Activated naive CD8-positive, alpha-beta T cell treated with anti-CD3 and anti-CD28 coated beads, Interleukin-2, amount 10 ng/mL, durations not matched to agents 7 days and 5 days (primary cell): Measurements from ENCODE around the gene GJD3. TPM values are rescaled to one million over a fixed set of nuclear protein-coding genes. Genes with fewer than 3 reads are reported as not detected.
"Not testable (repeated sequence)": the region's sequence is repeated elsewhere in the genome, so short reads cannot be mapped to it uniquely, and the experiment has no call there.

ENCODE experiments used
- ATAC-seq: fragments of 150-1000 bp; cut with Tn5 transposase; one replicate; pipeline ENCODE4 v1.10.0; 2021; ENCODE audit warnings: low read depth, moderate library complexity
- POLR2A ChIA-PET: fragments of 350-600 bp; sonication (Branson Sonifier 250); formaldehyde crosslinking; loops from one replicate; lab custom pipeline; 2021; ENCODE audit warnings: antibody characterized with exemption; lab: Charles Lee
- DNase-seq: peaks from one replicate; pipeline ENCODE4 v3.0.0; 2021
- H3K27ac Mint-ChIP-seq: one replicate; pipeline ENCODE4 v1.8.0; 2022; ENCODE audit warnings: mild to moderate bottlenecking, mixed read lengths
- H3K27me3 Mint-ChIP-seq: one replicate; pipeline ENCODE4 v1.8.0; 2022; ENCODE audit warnings: mild to moderate bottlenecking, moderate library complexity, mixed read lengths
- H3K36me3 Mint-ChIP-seq: one replicate; pipeline ENCODE4 v1.8.0; 2021; ENCODE audit warnings: mild to moderate bottlenecking, mixed read lengths
- H3K4me1 Mint-ChIP-seq: one replicate; pipeline ENCODE4 v1.8.0; 2021; ENCODE audit warnings: mixed read lengths
- H3K4me3 Mint-ChIP-seq: one replicate; pipeline ENCODE4 v1.8.0; 2022; ENCODE audit warnings: mild to moderate bottlenecking, moderate library complexity, mixed read lengths
- H3K9me3 Mint-ChIP-seq: one replicate; pipeline ENCODE4 v1.8.0; 2021; ENCODE audit warnings: mixed read lengths
- total RNA-seq, 2 experiments: library from RNA; stranded (reverse); gene quantifications; one replicate each; pipeline ENCODE4 v1.2.3, GENCODE V29; 2021

The GJD3 gene
- total RNA-seq, 2 experiments from 2014 or later: 0.48 TPM; not detected in 1

DNA sequence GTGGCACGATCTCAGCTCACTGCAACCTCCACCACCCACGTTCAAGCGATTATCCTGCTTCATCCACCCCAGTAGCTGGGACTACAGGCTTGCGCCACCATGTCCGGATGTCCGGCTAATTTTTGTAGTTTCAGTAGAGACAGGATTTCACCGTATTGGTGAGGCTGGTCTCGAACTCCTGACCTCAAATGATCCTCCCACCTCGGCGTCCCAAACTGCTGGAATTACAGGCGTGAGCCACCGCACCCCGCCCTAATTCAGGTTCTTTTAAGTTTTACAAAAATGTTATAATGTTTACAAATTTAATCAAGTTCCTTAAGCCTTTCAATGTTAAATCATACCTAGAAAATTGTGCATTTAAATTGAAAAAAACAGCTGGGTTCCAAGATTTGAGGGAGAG lies 13.3 kb upstream of the GJD3 start:
- peaks cover 7% of the 10 kb centered on the region for H3K4me1 Mint-ChIP-seq
- DNase-seq (no peak), ATAC-seq (no peak)
- H3K36me3 Mint-ChIP-seq: no peaks in the 10 kb centered on the region
- H3K27me3 Mint-ChIP-seq: peaks cover 16% of the 10 kb centered on the region
- no peak overlapping the region for H3K4me3 Mint-ChIP-seq
- peaks cover 4% of the 10 kb centered on the region for H3K9me3 Mint-ChIP-seq
- no peak overlapping the region for H3K27ac Mint-ChIP-seq
- POLR2A ChIA-PET: no interaction called here

DNA sequence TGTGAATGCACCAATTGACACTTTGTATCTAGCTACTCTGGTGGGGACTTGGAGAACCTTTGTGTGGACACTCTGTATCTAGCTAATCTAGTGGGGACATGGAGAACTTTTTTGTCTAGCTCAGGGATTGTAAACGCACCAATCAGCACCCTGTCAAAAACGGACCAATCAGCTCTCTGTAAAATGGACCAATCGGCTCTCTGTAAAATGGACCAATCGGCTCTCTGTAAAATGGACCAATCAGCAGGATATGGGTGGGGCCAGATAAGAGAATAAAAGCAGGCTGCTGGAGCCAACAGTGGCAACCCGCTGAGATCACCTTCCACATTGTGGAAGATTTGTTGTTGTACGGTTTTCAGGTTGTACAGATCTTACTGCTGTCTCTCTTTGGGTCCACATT lies 12.0 kb upstream of the GJD3 start:
- peak; percentile 18 for ATAC-seq

DNA sequence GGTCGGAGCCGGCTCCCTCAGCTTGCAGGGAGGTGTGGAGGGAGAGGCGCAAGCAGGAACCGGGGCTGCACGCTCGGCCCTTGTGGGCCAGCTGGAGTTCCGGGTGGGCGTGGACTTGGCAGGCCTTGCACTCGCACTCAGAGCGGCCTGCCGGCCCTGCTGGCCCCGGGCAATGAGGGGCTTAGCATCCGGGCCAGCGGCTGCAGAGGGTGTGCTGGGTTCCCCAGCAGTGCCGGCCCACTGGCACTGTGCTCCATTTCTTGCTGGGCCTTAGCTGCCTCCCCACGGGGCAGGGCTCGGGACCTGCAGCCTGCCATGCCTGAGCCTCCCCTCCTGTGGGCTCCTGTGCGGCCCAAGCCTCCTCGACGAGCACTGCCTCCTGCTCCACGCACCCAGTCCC lies 11.2 kb upstream of the GJD3 start:
- H3K4me3 Mint-ChIP-seq, H3K36me3 Mint-ChIP-seq, H3K9me3 Mint-ChIP-seq, H3K27ac Mint-ChIP-seq, POLR2A ChIA-PET, DNase-seq, ATAC-seq: not testable (repeated sequence)
- Mint-ChIP-seq H3K27me3 (peaks cover 16% of the 10 kb centered on the region), H3K4me1 (peaks cover 11% of the 10 kb centered on the region)

More for the DNA sequence above, 12.0 kb upstream of the GJD3 start:
- peaks cover 11% of the 10 kb centered on the region for H3K4me1 Mint-ChIP-seq
- H3K27ac Mint-ChIP-seq, H3K9me3 Mint-ChIP-seq, POLR2A ChIA-PET, DNase-seq, H3K36me3 Mint-ChIP-seq: not testable (repeated sequence)
- peaks cover 16% of the 10 kb centered on the region for H3K27me3 Mint-ChIP-seq
- H3K4me3 Mint-ChIP-seq: peak overlapping the region; percentile 21

DNA sequence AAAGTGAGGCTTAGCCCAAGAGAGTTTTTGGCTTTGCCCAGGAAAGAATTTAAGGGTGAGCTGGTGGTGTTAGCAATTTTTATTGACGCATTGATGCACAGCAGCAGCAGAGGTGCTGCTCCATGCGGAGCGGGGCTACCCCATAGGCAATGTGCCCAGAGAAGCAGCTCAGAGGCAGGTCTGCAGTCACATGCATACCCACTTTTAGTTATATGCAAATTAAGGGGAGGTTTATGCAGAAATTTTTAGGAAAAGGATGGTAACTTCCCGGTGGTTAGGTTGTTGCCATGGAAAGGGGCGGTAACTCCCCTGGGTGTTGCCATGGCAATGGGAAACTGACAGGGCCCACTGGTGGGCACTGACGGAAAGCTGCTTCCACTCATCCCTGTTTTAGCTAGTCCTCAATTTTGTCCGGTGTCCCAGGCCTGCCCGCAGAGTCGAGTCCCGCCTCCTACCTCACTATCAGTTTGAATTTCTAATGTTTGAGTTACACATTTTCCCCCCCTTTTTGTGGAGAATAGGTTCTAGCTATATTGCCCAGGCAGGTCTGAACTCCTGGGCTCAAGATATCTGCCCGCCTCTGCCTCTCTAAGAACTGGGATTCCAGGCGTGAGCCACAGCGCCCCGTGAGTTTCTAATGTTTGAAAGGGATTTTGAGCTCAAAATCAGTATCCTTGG lies 10.4 kb upstream of the GJD3 start:
- Mint-ChIP-seq H3K27ac (no peak overlapping the region), H3K9me3 (peaks cover 4% of the 10 kb centered on the region), H3K27me3 (peaks cover 14% of the 10 kb centered on the region), H3K36me3 (no peaks in the 10 kb centered on the region), H3K4me1 (peaks cover 11% of the 10 kb centered on the region), H3K4me3 (no peak overlapping the region)
- ATAC-seq (no peak), DNase-seq (no peak)
- POLR2A ChIA-PET: no interaction called here

DNA sequence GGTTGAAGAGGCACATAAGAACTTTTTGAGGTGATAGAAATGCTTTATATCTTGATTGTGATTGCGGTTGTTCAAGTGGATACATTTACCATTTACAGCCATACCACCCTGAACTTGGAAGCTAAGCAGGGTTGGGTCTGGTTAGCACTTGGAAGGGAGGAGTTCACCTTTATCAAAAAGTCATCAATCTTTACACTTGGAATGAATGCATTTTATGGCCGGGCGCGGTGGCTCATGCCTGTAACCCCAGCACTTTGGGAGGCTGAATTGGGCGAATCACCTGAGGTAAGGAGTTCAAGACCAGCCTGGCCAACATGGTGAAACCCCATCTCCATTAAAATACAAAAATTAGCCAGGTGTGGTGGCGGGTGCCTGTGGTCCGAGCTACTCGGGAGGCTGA lies 9.5 kb upstream of the GJD3 start:
- ATAC-seq: no peak
- peaks cover 12% of the 10 kb centered on the region for H3K4me1 Mint-ChIP-seq
- no peak overlapping the region for H3K4me3 Mint-ChIP-seq
- H3K36me3 Mint-ChIP-seq: no peaks in the 10 kb centered on the region
- H3K9me3 Mint-ChIP-seq: peaks cover 4% of the 10 kb centered on the region
- H3K27ac Mint-ChIP-seq: no peak overlapping the region
- peaks cover 12% of the 10 kb centered on the region for H3K27me3 Mint-ChIP-seq
- DNase-seq: no peak
- POLR2A ChIA-PET: no interaction called here

DNA sequence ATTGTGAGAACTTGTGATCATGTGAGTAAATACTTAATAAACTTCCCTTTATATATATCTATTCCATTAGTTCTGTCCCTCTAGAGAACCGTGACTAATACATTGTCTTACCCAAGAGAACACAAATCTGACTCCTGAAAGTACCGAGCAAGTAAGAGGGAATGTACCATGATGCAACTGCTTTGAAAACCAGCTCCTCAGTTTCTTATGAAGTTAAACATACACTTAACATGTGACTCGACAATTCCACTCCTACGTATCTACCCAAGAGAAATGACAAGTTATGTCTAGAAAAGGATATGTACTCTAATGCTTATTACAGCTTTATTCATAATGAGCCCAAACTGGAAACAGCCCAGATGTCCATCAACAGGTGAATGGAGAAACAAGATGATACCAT lies 8.8 kb upstream of the GJD3 start:
- POLR2A ChIA-PET: interaction anchor here (0.8 kb wide), 1 partner anchor 71 kb away, joined by 3 read pairs; no protein-coding TSS in a partner anchor
- H3K36me3 Mint-ChIP-seq: no peaks in the 10 kb centered on the region
- ATAC-seq (no peak), DNase-seq (no peak)
- peaks cover 12% of the 10 kb centered on the region for H3K4me1 Mint-ChIP-seq
- peaks cover 8% of the 10 kb centered on the region for H3K27me3 Mint-ChIP-seq
- no peak overlapping the region for H3K4me3 Mint-ChIP-seq
- H3K27ac Mint-ChIP-seq: no peak overlapping the region
- H3K9me3 Mint-ChIP-seq: peaks cover 4% of the 10 kb centered on the region

DNA sequence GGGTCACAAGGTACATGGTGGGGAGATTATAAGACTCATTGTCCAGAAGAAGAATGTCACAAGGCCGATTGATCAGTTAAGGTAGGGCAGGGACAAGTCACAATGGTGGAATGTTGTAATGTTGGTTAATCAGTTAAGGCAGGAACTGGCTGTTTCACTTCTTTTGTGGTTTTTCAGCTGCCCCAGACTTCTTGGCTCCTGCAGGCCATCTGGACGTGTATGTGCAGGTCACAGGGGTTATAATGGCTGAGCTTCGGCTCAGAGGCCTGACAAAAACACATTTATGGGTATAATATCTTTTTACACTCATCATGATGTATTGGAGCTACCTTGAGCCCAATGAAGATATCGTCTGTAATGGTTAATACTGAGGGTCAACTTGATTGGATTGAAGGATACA lies 8.1 kb upstream of the GJD3 start:
- POLR2A ChIA-PET: interaction anchor here (0.8 kb wide), 1 partner anchor 72 kb away, joined by 3 read pairs; no protein-coding TSS in a partner anchor
- not testable (repeated sequence) for H3K36me3 Mint-ChIP-seq, H3K9me3 Mint-ChIP-seq, H3K4me3 Mint-ChIP-seq, H3K27me3 Mint-ChIP-seq, ATAC-seq, H3K27ac Mint-ChIP-seq, DNase-seq
- peaks cover 12% of the 10 kb centered on the region for H3K4me1 Mint-ChIP-seq

DNA sequence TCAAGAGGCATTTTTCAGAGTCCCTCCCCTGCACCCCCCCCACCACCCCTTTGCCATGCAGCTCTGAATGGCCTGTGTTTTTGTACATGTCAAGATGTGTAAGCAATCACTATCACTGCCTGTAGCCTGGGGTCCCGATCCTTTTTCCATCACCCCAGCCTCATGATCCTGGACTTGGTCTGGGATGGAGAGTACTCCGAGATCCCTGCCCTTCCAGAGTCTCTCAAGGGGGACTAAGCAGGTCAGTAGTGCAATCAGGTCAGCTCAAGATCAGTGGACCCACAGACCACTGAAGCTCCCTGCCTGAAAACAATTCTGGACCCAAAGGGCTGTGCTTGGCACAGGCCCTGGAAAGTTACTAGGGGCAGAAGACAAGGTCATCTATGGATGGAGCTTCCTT lies 7.5 kb upstream of the GJD3 start:
- ATAC-seq (no peak), DNase-seq (peak; percentile 12)
- Mint-ChIP-seq H3K9me3 (peaks cover 4% of the 10 kb centered on the region), H3K27ac (no peak overlapping the region), H3K4me3 (no peak overlapping the region), H3K36me3 (no peaks in the 10 kb centered on the region), H3K4me1 (peaks cover 11% of the 10 kb centered on the region), H3K27me3 (peaks cover 7% of the 10 kb centered on the region)
- POLR2A ChIA-PET: no interaction called here

DNA sequence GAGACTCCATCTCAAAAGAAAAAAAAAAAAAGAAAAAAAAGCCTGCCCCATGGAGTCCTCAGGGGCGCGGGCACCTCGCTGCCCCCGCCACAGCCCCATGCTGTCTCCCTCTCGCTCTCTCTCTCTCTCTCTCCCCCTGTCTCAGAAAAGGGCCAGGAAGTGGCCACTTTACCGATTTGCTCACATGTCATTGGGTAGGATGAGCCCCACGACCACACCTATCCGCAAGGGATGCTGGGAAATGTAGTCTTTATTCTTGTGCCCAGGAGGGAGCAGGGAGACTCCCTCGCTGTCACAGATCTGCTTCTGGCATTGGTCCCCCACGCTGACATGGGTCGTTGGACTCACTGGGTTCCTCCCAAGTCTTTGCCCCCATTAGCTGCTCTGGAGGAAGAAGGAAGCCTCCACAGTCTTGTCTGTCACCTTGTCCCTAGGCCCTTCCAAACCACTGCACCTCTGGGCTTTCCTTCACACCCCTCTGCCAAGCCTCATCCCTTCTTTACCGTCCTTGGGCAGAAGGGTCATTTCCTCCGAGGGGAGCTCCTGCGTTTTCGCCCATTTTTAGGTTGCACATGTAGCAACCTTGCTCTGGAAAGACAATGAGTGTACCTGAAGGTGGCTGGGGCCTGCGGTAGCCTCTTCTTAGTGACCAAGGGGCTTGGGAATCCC lies 6.9 kb upstream of the GJD3 start:
- Mint-ChIP-seq H3K36me3 (no peaks in the 10 kb centered on the region), H3K27ac (no peak overlapping the region), H3K27me3 (peaks cover under 1% of the 10 kb centered on the region), H3K4me3 (no peak overlapping the region), H3K4me1 (peaks cover 8% of the 10 kb centered on the region), H3K9me3 (peaks cover under 1% of the 10 kb centered on the region)
- DNase-seq (peak; percentile 33), ATAC-seq (peak; percentile 80)
- POLR2A ChIA-PET: no interaction called here

DNA sequence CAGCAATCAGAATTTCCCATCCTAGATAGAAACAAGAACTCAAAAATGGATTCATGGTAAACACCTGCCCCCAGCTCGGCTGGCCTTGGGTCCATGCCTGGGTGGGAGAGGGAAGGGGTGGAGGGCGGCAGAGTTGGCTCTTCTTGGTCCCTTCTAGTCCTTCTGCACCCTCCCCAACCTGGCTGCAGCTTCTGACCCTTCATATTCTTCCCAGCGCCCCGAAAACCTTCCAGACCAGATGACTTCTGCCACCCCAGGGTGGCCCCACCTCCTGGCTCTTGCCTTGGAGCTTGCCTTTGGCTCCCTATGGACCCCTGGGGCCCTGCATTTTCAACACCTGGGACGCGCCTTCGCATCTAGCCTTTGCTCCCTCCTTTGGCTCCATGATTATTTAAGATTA lies 5.4 kb upstream of the GJD3 start:
- H3K9me3 Mint-ChIP-seq: no peaks in the 10 kb centered on the region
- H3K27ac Mint-ChIP-seq: no peak overlapping the region
- no peak overlapping the region for H3K4me3 Mint-ChIP-seq
- DNase-seq (peak; percentile 23), ATAC-seq (no peak)
- H3K4me1 Mint-ChIP-seq: peaks cover 8% of the 10 kb centered on the region
- H3K27me3 Mint-ChIP-seq: no peaks in the 10 kb centered on the region
- POLR2A ChIA-PET: no interaction called here
- H3K36me3 Mint-ChIP-seq: no peaks in the 10 kb centered on the region

DNA sequence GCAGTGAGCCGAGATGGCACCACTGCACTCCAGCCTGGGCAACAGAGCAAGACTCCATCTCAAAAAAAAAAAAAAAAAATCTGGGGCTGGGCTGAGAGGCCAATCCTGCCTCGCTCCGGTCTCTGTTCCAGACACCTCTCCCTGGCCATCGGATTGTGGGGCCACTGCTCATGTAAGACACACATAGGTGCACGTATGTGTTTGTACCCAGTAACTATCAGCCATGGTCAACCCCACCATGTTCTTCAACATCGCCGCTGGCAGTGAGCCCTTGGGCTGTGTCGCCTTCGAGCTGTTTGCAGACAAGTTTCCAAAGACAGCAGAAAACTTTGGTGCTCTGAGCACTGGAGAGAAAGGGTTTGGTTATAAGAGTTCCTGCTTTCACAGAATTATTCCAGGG lies 3.2 kb upstream of the GJD3 start:
- H3K27ac Mint-ChIP-seq, H3K36me3 Mint-ChIP-seq, H3K9me3 Mint-ChIP-seq, ATAC-seq, POLR2A ChIA-PET, H3K4me3 Mint-ChIP-seq, H3K27me3 Mint-ChIP-seq: not testable (repeated sequence)
- peaks cover 13% of the 10 kb centered on the region for H3K4me1 Mint-ChIP-seq
- peak; percentile 23 for DNase-seq

DNA sequence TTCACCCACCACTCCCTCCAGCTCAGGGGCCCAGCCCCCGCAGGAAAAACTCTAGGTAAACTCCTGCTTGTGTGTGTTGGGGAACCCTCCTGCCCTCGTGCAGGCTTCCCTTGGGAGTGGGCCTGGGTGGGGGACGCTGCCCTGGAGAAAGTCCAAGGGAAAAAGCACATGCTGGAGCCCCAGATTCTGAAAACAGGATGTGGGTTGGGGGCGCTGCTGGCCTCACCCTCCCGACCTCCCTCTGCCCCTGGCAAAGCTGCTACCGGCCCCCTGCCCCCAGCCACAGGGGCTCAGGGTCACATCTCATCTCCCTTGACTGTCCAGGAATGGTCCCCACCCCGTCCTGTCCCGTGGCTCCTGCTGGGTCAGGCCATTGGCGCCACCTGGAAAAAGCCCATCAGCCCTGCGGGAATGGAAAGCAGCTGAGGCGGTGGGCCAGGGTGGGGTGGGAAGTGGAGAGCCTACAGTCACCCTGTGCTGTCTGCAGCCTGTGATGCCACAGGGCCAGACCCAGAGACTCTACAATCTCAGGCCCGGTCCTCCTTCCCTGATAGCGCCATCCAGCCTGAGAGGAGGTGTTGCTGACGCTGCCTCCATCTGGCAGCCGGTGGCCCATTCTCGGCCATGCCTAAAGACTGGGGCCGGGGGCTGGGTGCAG lies 2.5 kb upstream of the GJD3 start:
- ATAC-seq: no peak
- POLR2A ChIA-PET: no interaction called here

DNA sequence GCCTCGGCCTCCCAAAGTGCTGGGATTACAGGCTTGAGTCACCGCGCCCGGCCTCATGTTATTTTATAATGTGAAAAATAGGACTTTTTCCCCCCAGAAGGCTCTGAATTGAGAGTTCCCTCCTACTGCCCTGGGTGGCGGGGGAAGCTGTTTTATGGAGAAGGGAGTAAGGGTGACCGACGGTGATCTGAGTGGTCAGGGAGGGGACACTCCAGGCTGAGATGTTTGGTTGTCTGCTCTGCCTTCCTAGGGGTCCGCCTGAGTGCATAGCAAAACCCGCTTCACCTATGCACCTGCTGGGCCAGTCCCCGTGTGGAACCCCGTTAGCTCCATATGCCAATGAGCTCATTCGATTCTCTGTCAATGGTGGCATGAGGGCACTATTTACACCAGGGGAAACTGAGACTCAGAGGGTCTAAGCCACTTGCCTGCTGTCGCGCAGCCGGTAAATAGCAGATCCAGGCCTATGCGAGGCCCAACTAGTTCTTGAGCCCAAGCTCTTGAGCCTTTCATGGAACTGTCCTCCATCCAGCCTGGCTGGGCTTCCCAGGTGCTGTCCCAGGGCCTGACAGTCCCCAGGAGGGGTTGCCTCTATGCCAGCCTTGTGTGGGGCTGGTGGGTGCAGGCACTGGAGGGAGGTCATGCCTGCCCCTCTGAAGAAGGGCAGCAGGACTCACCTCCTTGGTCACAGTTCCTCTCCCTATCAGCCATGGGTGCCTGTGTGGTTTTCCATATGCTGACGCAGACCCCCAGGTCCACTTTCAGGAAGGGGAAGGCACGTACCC lies 1.7 kb upstream of the GJD3 start:
- DNase-seq (no peak), ATAC-seq (no peak)
- H3K4me3 Mint-ChIP-seq: no peak overlapping the region
- H3K36me3 Mint-ChIP-seq: no peaks in the 10 kb centered on the region
- H3K27me3 Mint-ChIP-seq: peaks cover 3% of the 10 kb centered on the region
- peaks cover 16% of the 10 kb centered on the region for H3K4me1 Mint-ChIP-seq
- POLR2A ChIA-PET: no interaction called here
- H3K27ac Mint-ChIP-seq: no peak overlapping the region
- H3K9me3 Mint-ChIP-seq: no peaks in the 10 kb centered on the region

More for the DNA sequence above, 2.5 kb upstream of the GJD3 start:
- peak; percentile 27 for DNase-seq
- Mint-ChIP-seq H3K36me3 (no peaks in the 10 kb centered on the region), H3K4me3 (no peak overlapping the region), H3K4me1 (peaks cover 12% of the 10 kb centered on the region), H3K27me3 (peaks cover 2% of the 10 kb centered on the region), H3K27ac (peak overlapping the region; percentile 56), H3K9me3 (no peaks in the 10 kb centered on the region)
